Adipocyte (in vitro differentiated cells): ENCODE data around the gene CPA2.
A peak's percentile ranks its signal among the peaks of the same experiment; 100 is the strongest.

ENCODE experiments used
- DNase-seq: peaks from one replicate; pipeline ENCODE4 v3.0.0-alpha.2; 2015; ENCODE audit warnings: low read depth
- H3K27me3 ChIP-seq: replicated peaks from 2 replicates; pipeline ENCODE4 v1.7.0; 2013; ENCODE audit warnings: mild to moderate bottlenecking, low read length, moderate library complexity; ENCODE audit not compliant: control insufficient read depth, insufficient read depth
- H3K36me3 ChIP-seq: 2 replicates; pipeline ENCODE4 v1.7.0; 2013; ENCODE audit warnings: low read length, mild to moderate bottlenecking, moderate library complexity; ENCODE audit not compliant: control insufficient read depth, insufficient read depth, severe bottlenecking
- H3K4me1 ChIP-seq: 2 replicates; pipeline ENCODE4 v1.7.0; 2013; ENCODE audit warnings: mild to moderate bottlenecking, low read length, moderate library complexity; ENCODE audit not compliant: control insufficient read depth, insufficient read depth
- H3K4me3 ChIP-seq: 2 replicates; pipeline ENCODE4 v1.7.0; 2013; ENCODE audit warnings: mild to moderate bottlenecking, low read length, moderate library complexity
- H3K9ac ChIP-seq: 2 replicates; pipeline ENCODE4 v1.7.0; 2013; ENCODE audit warnings: mild to moderate bottlenecking, low read length, moderate library complexity
- H3K9me3 ChIP-seq: 2 replicates; pipeline ENCODE4 v1.7.0; 2013; ENCODE audit warnings: mild to moderate bottlenecking, low read length, moderate library complexity; ENCODE audit not compliant: control insufficient read depth

Gene CPA2

DNA sequence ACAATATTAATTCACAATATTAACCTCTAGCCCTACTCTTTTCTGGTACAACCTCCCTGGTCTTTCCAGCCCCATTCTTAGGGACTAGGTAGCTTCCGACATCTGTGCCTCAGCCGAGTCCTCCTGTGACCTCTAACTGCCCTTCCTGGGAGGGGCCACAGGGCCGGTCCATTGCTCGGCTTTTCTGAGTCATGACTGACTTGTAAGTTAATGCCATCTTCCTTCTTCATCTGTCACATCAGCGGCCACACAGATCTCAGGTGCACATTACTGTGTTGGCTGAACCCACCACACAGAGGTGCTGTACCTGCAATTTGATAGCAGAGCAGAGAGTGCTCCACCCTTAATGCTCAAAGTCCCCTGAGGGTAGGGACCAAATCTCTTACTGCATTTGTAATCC, 22.2 kb downstream of the CPA2 start:
- Histone ChIP-seq H3K9ac (no peak overlapping the region), H3K9me3 (no peaks in the 10 kb centered on the region), H3K36me3 (no peaks in the 10 kb centered on the region), H3K4me3 (no peak overlapping the region), H3K27me3 (no peaks in the 10 kb centered on the region), H3K4me1 (peaks cover 16% of the 10 kb centered on the region)
- no peak for DNase-seq

DNA sequence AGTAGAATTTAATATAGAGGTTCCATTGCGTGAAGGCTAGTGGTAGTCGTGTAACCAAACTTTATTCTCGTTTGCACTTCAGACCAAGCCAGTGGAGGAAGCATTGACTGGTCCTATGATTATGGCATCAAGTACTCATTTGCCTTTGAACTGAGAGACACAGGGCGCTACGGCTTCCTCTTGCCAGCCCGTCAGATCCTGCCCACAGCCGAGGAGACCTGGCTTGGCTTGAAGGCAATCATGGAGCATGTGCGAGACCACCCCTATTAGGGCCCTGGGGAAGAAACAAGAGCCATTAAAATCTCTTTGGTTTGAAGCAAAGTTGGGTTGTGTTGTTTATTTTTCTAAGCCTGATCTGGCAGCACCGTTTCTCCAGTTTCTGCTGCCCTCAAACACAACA, 22.8 kb downstream of the CPA2 start:
- no peaks in the 10 kb centered on the region for H3K36me3 ChIP-seq
- no peaks in the 10 kb centered on the region for H3K9me3 ChIP-seq
- H3K9ac ChIP-seq: no peak overlapping the region
- H3K4me1 ChIP-seq: peaks cover 16% of the 10 kb centered on the region
- H3K27me3 ChIP-seq: no peaks in the 10 kb centered on the region
- H3K4me3 ChIP-seq: no peak overlapping the region
- no peak for DNase-seq

GRCh38 chr7:130290745-130291144, 24.1 kb downstream of the CPA2 start:
- peaks cover 16% of the 10 kb centered on the region for H3K4me1 ChIP-seq
- H3K4me3 ChIP-seq: no peak overlapping the region
- no peak overlapping the region for H3K9ac ChIP-seq
- no peaks in the 10 kb centered on the region for H3K36me3 ChIP-seq
- no peaks in the 10 kb centered on the region for H3K9me3 ChIP-seq
- DNase-seq: no peak
- H3K27me3 ChIP-seq: no peaks in the 10 kb centered on the region

GRCh38 chr7:130292682-130293257, 26.1 kb downstream of the CPA2 start, which contains the start of gene CPA4:
CPA4 (plus strand) TSS chr7:130293161; CDS start chr7:130293181, 20 bp downstream.
- Histone ChIP-seq H3K27me3 (no peaks in the 10 kb centered on the region), H3K9ac (peak within 1 kb of the TSS; percentile 24), H3K4me3 (peak within 1 kb of the TSS; percentile 46), H3K4me1 (peaks cover 16% of the 10 kb centered on the region), H3K36me3 (no peaks in the 10 kb centered on the region), H3K9me3 (no peaks in the 10 kb centered on the region)
- DNase-seq: peak; percentile 90

- Histone ChIP-seq H3K4me3 (peak overlapping the region; percentile 46), H3K36me3 (no peaks in the 10 kb centered on the region), H3K9me3 (no peaks in the 10 kb centered on the region), H3K27me3 (no peaks in the 10 kb centered on the region), H3K4me1 (peaks cover 16% of the 10 kb centered on the region), H3K9ac (peak overlapping the region; percentile 24)
- DNase-seq: no peak
These were observed 26.9 kb downstream of the CPA2 start for GRCh38 chr7:130293521-130293920.

- no peaks in the 10 kb centered on the region for H3K36me3 ChIP-seq
- no peaks in the 10 kb centered on the region for H3K9me3 ChIP-seq
- DNase-seq: no peak
- peaks cover 16% of the 10 kb centered on the region for H3K4me1 ChIP-seq
- H3K4me3 ChIP-seq: no peak overlapping the region
- H3K9ac ChIP-seq: no peak overlapping the region
- no peaks in the 10 kb centered on the region for H3K27me3 ChIP-seq
These were observed 27.7 kb downstream of the CPA2 start for GRCh38 chr7:130294314-130294713.

DNA sequence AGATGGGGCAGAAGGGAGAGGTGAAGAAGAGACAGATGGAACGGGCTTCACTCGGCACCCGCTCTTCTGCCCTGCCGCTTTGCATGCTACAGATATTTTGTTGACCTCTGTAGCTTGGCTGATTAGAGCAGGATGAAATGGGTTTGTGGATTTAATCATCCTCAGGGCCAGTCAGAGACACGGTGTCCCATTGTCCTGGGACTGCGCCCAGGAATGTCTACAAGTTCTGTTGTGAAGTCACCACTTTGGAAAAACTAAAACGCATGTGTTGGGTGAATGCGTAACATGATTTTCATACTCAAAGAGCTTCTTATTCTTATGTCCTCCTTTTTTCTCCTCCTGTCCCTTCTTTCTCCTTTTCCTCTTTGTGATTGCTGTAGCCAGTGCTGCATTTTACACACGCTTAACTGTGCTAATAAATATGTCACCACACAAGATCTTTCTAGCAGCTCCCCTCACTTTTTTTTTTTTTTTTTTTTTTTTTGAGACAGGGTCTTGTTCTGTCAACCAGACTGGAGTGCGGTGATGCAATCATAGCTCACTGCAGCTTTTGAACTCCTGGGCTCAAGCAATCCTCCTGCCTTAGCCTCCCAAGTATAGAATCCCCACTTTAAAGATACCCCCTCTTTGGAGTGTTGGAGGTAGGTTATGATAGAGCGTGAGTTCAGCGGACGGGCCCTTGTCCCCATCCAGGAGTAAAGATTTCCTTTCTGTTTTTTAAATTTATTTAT, 29.7 kb downstream of the CPA2 start:
- Histone ChIP-seq H3K36me3 (no peaks in the 10 kb centered on the region), H3K9me3 (no peaks in the 10 kb centered on the region), H3K27me3 (no peaks in the 10 kb centered on the region), H3K4me1 (peaks cover 16% of the 10 kb centered on the region), H3K9ac (no peak overlapping the region), H3K4me3 (no peak overlapping the region)
- no peak for DNase-seq

GRCh38 chr7:130297628-130298543, 31.2 kb downstream of the CPA2 start:
- Histone ChIP-seq H3K4me1 (peaks cover 9% of the 10 kb centered on the region), H3K9ac (no peak overlapping the region), H3K9me3 (no peaks in the 10 kb centered on the region), H3K36me3 (no peaks in the 10 kb centered on the region), H3K27me3 (no peaks in the 10 kb centered on the region), H3K4me3 (no peak overlapping the region)
- DNase-seq: no peak

- no peaks in the 10 kb centered on the region for H3K36me3 ChIP-seq
- DNase-seq: no peak
- H3K4me3 ChIP-seq: no peak overlapping the region
- no peaks in the 10 kb centered on the region for H3K9me3 ChIP-seq
- no peak overlapping the region for H3K9ac ChIP-seq
- peaks cover under 1% of the 10 kb centered on the region for H3K4me1 ChIP-seq
- H3K27me3 ChIP-seq: no peaks in the 10 kb centered on the region
These were observed 32.1 kb downstream of the CPA2 start for GRCh38 chr7:130298544-130299326.

DNA sequence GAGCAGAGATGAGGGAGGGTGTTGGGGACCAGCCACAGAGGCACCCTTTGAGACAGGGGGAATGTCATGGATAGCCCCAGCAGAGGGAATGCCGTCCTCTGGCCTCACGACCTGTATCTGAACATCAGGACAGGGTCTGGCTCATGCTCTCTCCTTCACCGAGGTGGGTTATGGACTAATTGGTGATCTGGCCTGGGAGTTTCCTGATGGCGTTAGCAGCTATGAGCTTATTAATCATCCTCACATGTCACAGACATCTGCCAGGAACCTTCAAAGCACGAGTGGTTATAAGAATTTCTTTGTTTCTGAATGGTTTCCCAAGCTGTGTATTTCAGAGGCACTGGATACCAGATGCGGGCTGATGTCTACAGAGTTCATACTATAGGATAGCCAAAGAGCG, 33.2 kb downstream of the CPA2 start:
- Histone ChIP-seq H3K4me3 (no peak overlapping the region), H3K36me3 (no peaks in the 10 kb centered on the region), H3K9me3 (no peaks in the 10 kb centered on the region), H3K4me1 (peaks cover 6% of the 10 kb centered on the region), H3K27me3 (no peaks in the 10 kb centered on the region), H3K9ac (no peak overlapping the region)
- DNase-seq: no peak
